ENCODE data around the gene FLYWCH2.

- TF ChIP-seq, protein P1, sequence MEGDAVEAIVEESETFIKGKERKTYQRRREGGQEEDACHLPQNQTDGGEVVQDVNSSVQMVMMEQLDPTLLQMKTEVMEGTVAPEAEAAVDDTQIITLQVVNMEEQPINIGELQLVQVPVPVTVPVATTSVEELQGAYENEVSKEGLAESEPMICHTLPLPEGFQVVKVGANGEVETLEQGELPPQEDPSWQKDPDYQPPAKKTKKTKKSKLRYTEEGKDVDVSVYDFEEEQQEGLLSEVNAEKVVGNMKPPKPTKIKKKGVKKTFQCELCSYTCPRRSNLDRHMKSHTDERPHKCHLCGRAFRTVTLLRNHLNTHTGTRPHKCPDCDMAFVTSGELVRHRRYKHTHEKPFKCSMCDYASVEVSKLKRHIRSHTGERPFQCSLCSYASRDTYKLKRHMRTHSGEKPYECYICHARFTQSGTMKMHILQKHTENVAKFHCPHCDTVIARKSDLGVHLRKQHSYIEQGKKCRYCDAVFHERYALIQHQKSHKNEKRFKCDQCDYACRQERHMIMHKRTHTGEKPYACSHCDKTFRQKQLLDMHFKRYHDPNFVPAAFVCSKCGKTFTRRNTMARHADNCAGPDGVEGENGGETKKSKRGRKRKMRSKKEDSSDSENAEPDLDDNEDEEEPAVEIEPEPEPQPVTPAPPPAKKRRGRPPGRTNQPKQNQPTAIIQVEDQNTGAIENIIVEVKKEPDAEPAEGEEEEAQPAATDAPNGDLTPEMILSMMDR (IDR thresholded peaks at IDR 0.05 in 2 of 3, conservative IDR thresholded peaks at IDR 0.05 in 1 of 3; ENCODE audit: borderline replicate concordance in 1 of 3, insufficient read depth in 1 of 3, low read depth in 2 of 3, low read length in 2 of 3): no peak
- TF ChIP-seq EZH2 (IDR thresholded peaks at IDR 0.05) (no peak), RAD21 (IDR thresholded peaks at IDR 0.05; ENCODE audit: low read depth) (no peak), POLR2A (IDR thresholded peaks at IDR 0.05; ENCODE audit: borderline replicate concordance, extremely low read depth, insufficient read depth, insufficient read length) (no peak), REST (IDR thresholded peaks at IDR 0.05; ENCODE audit: low read depth) (no peak), POLR2AphosphoS5 (IDR thresholded peaks at IDR 0.05; ENCODE audit: low read depth, low read length) (no peak), JUND (IDR thresholded peaks at IDR 0.05) (no peak), SP1 (IDR thresholded peaks at IDR 0.05; ENCODE audit: low read depth) (no peak), SIN3A (IDR thresholded peaks at IDR 0.05; ENCODE audit: low read depth) (no peak), EZH2phosphoT487 (IDR thresholded peaks at IDR 0.05; ENCODE audit: borderline replicate concordance) (no peak)
Observed at GRCh38 chr16:2883458-2883908, 468 bp downstream of the FLYWCH2 start.
